GM12892 (cell line): ENCODE results near the gene MRPL58.

Experiments used
- POLR2A ChIP-seq: IDR thresholded peaks from 2 replicates; pipeline ENCODE4 v1.6.1; 2011; ENCODE audit warnings: low read depth, low read length, control low read depth
- POLR2AphosphoS5 ChIP-seq: IDR thresholded peaks from 2 replicates; pipeline ENCODE4 v1.6.1; 2011; ENCODE audit warnings: low read depth, low read length, control low read depth
- TAF1 ChIP-seq: IDR thresholded peaks from 2 replicates; pipeline ENCODE4 v1.6.1; 2011; ENCODE audit warnings: low read depth, mild to moderate bottlenecking, control low read depth, low read length, borderline replicate concordance

DNA sequence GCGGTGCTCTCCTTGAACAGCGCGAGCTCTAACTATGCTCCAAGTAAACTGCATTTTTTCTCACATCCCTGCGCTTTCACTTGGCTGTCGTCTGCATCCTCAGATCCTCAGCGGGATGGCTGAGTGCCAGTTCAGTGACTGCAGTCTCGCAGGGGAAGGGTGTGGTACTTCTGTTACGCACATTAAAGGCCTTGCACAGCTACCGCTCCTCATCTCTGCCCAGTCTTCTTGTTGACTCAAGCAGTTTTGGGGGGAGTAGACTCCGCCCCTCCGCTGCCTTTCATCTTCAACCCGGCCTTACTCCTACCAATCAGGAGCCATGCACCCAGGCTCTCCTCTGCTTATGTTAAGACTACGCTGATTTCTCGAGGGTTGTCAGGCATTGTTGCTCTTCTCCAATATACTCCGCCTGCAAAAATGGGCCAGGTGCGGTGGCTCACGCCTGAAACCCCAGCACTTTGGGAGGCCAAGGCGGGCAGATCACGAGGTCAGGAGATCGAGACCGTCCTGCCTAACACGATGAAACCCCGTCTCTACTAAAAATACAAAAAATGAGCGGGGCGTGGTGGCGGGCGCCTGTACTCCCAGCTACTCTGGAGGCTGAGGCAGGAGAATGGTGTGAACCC lies 24.3 kb downstream of the MRPL58 start:
- no peak for TF ChIP-seq POLR2A
- no peak for TF ChIP-seq POLR2AphosphoS5
- no peak for TF ChIP-seq TAF1
